Vagina (tissue), 2 donors: ENCODE data around the gene APBB1IP.

ENCODE experiments used
- POLR2A ChIP-seq, 2 donors: fragments of 450-650 bp; IDR thresholded peaks; one replicate each; pipeline ENCODE4 v1.6.1; 2017; ENCODE audit warnings: antibody characterized with exemption in 2 of 2, mild to moderate bottlenecking in 2 of 2, moderate library complexity in 2 of 2
- POLR2AphosphoS5 ChIP-seq, 2 donors: sonication (generic); formaldehyde crosslinking; IDR thresholded peaks; one replicate each; pipeline ENCODE4 v1.9.0; 2017; ENCODE audit warnings: antibody characterized with exemption in 2 of 2, mild to moderate bottlenecking in 2 of 2, low read depth in 1 of 2; ENCODE audit not compliant: insufficient read depth in 1 of 2
- TF ChIP-seq, protein P1 (sequence below), 3 experiments: fragments of 450-650 bp in 2 of 3; fragments of 200-600 bp in 1 of 3; sonication (generic) in 1 of 3; IDR thresholded peaks; one replicate each; pipeline ENCODE4 v1.5.1; 2017 to 2019; ENCODE audit warnings: antibody characterized with exemption in 3 of 3, mild to moderate bottlenecking in 2 of 3, moderate library complexity in 2 of 3

DNA sequence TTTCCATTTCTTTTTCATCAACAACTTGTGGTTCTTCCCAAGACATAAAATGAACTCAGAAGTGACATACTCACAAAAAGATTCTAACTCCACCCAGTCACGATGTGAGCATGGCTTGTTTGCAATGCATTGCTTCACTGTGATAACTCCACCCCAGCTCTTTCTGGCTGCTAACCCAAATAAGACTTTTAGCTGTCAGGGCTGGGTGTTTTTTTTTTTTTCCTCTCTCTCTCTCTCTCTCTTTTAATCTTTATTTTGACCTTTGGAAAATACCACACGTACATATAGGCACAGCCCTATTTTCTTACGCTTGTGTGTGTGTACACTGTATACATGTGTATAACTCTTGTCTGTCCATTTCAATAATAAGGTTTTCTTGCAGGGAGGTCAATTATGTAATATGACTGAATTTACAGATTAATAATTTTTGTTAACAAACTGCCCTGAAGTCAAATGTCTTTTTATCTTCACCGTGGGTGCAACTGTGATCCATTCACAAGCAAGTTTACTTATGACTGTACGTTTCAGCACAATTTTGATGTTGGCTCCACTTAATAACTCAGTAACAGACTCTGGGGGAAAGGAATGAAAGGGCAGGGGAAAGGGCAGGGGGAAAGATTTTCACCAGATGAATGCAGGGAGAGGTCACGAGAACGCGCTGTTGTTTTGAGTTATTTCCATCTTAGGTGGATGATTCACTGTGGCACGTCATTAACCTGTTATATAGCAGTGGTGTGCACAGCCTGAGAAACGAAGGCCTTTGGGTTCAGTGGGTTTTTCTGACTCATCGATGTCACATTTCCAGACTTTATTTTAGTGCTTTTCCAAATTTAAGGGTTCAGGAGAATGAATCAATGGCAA, 49.1 kb downstream of the APBB1IP start:
- TF ChIP-seq POLR2AphosphoS5 (IDR thresholded peaks at IDR 0.05; ENCODE audit: insufficient read depth in 1 of 2, low read depth in 1 of 2): peak in 1 of 2 donors; percentile 62
- TF ChIP-seq, protein P1, sequence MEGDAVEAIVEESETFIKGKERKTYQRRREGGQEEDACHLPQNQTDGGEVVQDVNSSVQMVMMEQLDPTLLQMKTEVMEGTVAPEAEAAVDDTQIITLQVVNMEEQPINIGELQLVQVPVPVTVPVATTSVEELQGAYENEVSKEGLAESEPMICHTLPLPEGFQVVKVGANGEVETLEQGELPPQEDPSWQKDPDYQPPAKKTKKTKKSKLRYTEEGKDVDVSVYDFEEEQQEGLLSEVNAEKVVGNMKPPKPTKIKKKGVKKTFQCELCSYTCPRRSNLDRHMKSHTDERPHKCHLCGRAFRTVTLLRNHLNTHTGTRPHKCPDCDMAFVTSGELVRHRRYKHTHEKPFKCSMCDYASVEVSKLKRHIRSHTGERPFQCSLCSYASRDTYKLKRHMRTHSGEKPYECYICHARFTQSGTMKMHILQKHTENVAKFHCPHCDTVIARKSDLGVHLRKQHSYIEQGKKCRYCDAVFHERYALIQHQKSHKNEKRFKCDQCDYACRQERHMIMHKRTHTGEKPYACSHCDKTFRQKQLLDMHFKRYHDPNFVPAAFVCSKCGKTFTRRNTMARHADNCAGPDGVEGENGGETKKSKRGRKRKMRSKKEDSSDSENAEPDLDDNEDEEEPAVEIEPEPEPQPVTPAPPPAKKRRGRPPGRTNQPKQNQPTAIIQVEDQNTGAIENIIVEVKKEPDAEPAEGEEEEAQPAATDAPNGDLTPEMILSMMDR (IDR thresholded peaks at IDR 0.05): no peak
- no peak for TF ChIP-seq POLR2A (IDR thresholded peaks at IDR 0.05)
